B cell (primary cell): Measurements from ENCODE around the gene TAPBPL. TPM values are rescaled to one million over a fixed set of nuclear protein-coding genes. Genes with fewer than 3 reads are reported as not detected.
A peak's percentile ranks its signal among the peaks of the same experiment; 100 is the strongest.

Source experiments
- ATAC-seq: fragments of 200-7000 bp; cut with Tn5 transposase; one replicate; pipeline ENCODE4 v1.10.0; 2021; ENCODE audit warnings: low read depth, mild to moderate bottlenecking, moderate number of reproducible peaks, moderate library complexity
- CTCF ChIA-PET: fragments of 350-600 bp; sonication (Branson Sonifier 250); formaldehyde crosslinking; loops from one replicate; lab custom pipeline; 2021; ENCODE audit warnings: antibody characterized with exemption, inconsistent platforms; lab: Charles Lee
- POLR2A ChIA-PET: fragments of 350-600 bp; sonication (Branson Sonifier 250); formaldehyde crosslinking; loops from one replicate; lab custom pipeline; 2021; ENCODE audit warnings: antibody characterized with exemption; lab: Charles Lee
- DNase-seq: peaks from one replicate; pipeline ENCODE4 v3.0.0; 2013
- H2AFZ ChIP-seq: 2 replicates; pipeline ENCODE4 v1.6.1; 2012; ENCODE audit warnings: mild to moderate bottlenecking, low read depth, low read length; ENCODE audit not compliant: insufficient read depth, poor library complexity, severe bottlenecking
- H3K27ac ChIP-seq, 2 donors: 1 replicate in 1 of 2; 2 replicates in 1 of 2; pipeline ENCODE4 v1.5.1; 2012 to 2013; ENCODE audit warnings: low read length in 2 of 2, mild to moderate bottlenecking in 2 of 2, moderate library complexity in 1 of 2
- H3K27me3 ChIP-seq, 4 experiments: fragments of 200-600 bp in 1 of 4; sonication (generic) in 1 of 4; replicated peaks in 1 of 4; 1 replicate in 2 of 4; 2 replicates in 2 of 4; pipeline versions ENCODE4 v1.6.1 to v1.7.0; 2013 to 2016; ENCODE audit warnings: low read length in 3 of 4, mild to moderate bottlenecking in 2 of 4, mixed read lengths in 1 of 4, moderate library complexity in 1 of 4; ENCODE audit not compliant: insufficient read depth in 4 of 4, control insufficient read depth in 3 of 4; ENCODE audit errors: control extremely low read depth in 1 of 4
- H3K36me3 ChIP-seq, 2 experiments: replicated peaks in 1 of 2; 1 replicate in 1 of 2; 2 replicates in 1 of 2; pipeline versions ENCODE4 v1.6.1 to v1.7.1; 2013; ENCODE audit warnings: low read length in 1 of 2; ENCODE audit not compliant: insufficient read depth in 2 of 2, control insufficient read depth in 1 of 2; ENCODE audit errors: control extremely low read depth in 1 of 2, extremely low read depth in 1 of 2
- H3K4me1 ChIP-seq, 2 donors: fragments of 200-600 bp in 1 of 2; sonication (generic) in 1 of 2; 1 replicate in 1 of 2; 2 replicates in 1 of 2; pipeline versions ENCODE4 v1.5.1 to v1.6.1; 2013 to 2017; ENCODE audit warnings: low read length in 2 of 2; ENCODE audit not compliant: control insufficient read depth in 2 of 2, insufficient read depth in 2 of 2
- H3K4me2 ChIP-seq: replicated peaks from 2 replicates; pipeline ENCODE3; 2012; ENCODE audit warnings: mild to moderate bottlenecking, low read depth, low read length; ENCODE audit not compliant: poor library complexity, severe bottlenecking
- H3K4me3 ChIP-seq, 5 experiments: fragments of 200-600 bp in 1 of 5; sonication (generic) in 1 of 5; 1 replicate in 3 of 5; 2 replicates in 2 of 5; pipeline versions ENCODE4 v1.5.1 to v1.7.0; 2011 to 2016; ENCODE audit warnings: low read length in 4 of 5, mild to moderate bottlenecking in 4 of 5, low read depth in 2 of 5, control low read depth in 1 of 5, moderate library complexity in 1 of 5; ENCODE audit not compliant: insufficient read depth in 1 of 5; ENCODE audit errors: control extremely low read depth in 1 of 5, extremely low read depth in 1 of 5
- H3K79me2 ChIP-seq: fragments of 200-600 bp; sonication (generic); one replicate; pipeline ENCODE4 v1.6.0; 2016; ENCODE audit warnings: low read length; ENCODE audit not compliant: control insufficient read depth, insufficient read depth
- H3K9ac ChIP-seq: fragments of 200-600 bp; sonication (generic); 2 replicates; pipeline ENCODE4 v1.6.1; 2017; ENCODE audit warnings: mild to moderate bottlenecking, low read length, moderate library complexity
- H3K9me3 ChIP-seq, 3 donors: one replicate each; pipeline versions ENCODE4 v1.6.1 to v1.7.1; 2013; ENCODE audit warnings: low read length in 2 of 3; ENCODE audit not compliant: control insufficient read depth in 2 of 3, insufficient read depth in 1 of 3; ENCODE audit errors: control extremely low read depth in 1 of 3
- H4K20me1 ChIP-seq: 2 replicates; pipeline ENCODE4 v1.6.0; 2012; ENCODE audit warnings: mild to moderate bottlenecking, low read length; ENCODE audit not compliant: insufficient read depth, control insufficient read depth, poor library complexity, severe bottlenecking
- H3K27ac Mint-ChIP-seq: one replicate; pipeline ENCODE4 v1.8.0; 2021; ENCODE audit warnings: mixed read lengths
- H3K27me3 Mint-ChIP-seq: one replicate; pipeline ENCODE4 v1.8.0; 2021; ENCODE audit warnings: mixed read lengths
- H3K4me1 Mint-ChIP-seq: one replicate; pipeline ENCODE4 v1.8.0; 2021; ENCODE audit warnings: mixed read lengths
- H3K4me3 Mint-ChIP-seq: one replicate; pipeline ENCODE4 v1.8.0; 2021; ENCODE audit warnings: mixed read lengths
- H3K9me3 Mint-ChIP-seq: one replicate; pipeline ENCODE4 v1.8.0; 2022; ENCODE audit warnings: mixed read lengths; ENCODE audit not compliant: insufficient read depth
- EZH2 ChIP-seq: IDR thresholded peaks from 2 replicates; pipeline ENCODE4 v1.6.1; 2012; ENCODE audit warnings: borderline replicate concordance, low read depth, mild to moderate bottlenecking, moderate library complexity, low read length; ENCODE audit not compliant: insufficient read depth, poor library complexity, severe bottlenecking
- WGBS: methylation state at CpG from one replicate; pipeline ENCODE4 v1.1.5; 2013; ENCODE audit warnings: missing lambda C conversion rate; ENCODE audit not compliant: insufficient coverage; 5-methylcytosine and 5-hydroxymethylcytosine counted together
- intact Hi-C: fragments of 100-400 bp; cut with micrococcal nuclease; formaldehyde crosslinking; loops from one replicate; pipeline ENCODE4 v1.10.0; 2022
- polyA plus RNA-seq: library from polyadenylated mRNA; depleted of rRNA; stranded (reverse); fragments of >200 nt; gene quantifications from 2 replicates; pipeline ENCODE4 v1.2.3, GENCODE V29; 2012
- total RNA-seq, 2 donors: library from RNA; stranded (reverse); fragments of 120-200 nt in 1 of 2; gene quantifications; 1 replicate in 1 of 2; 2 replicates in 1 of 2; pipeline versions ENCODE4 v1.2.3 to v1.2.4, GENCODE V29; 2013 to 2022
- TF ChIP-seq, protein P1 (sequence below): fragments of 200-600 bp; IDR thresholded peaks from one replicate; pipeline ENCODE4 v1.8.0; 2022; ENCODE audit warnings: antibody characterized with exemption, mild to moderate bottlenecking

The TAPBPL gene
- total and polyA plus RNA-seq, 2 donors (not counting 1 experiment from before 2014, with no cell fraction given), result 80.5 to 103 TPM

DNA sequence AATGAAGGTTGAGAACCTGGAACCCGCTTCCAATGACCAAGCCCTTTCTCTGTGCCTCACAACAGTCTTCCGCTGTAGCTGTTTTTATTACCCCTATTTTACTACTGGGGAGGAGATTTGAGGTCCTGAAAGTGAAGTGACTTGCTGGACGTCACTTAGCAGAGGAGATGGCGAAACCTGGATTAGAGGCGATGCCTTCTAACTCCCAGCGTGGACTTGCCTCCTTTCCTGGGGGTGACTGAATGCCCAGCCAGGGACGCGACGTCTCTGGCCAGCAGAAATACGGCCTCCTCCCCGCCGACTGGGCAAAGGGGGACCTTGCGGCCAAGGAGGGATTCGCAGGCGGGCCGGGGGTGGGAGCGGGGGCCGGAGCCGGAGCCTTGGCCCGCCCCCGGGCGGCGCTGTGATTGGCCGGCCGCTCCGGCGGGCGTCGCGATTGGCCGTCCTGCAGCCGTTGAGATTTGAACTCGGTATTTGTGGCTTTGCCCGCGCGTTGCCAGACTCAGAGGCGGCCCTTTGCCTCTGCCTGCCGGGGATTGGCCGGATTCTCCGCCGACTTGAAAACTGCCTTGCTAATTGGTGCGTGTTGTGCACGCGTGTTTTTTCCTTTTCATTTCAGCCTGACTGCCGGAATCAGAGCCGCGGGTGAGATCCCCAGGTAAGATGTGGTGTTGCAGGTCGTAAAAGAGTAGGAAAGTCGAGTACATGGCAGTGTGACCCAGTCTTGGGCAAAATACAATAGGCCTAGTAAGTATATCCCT is 41.8 kb downstream of the TAPBPL start, which contains the start of gene NCAPD2:
TSS of gene NCAPD2 (plus strand) at position 606 of the 761 bp plus-strand sequence. CDS start 997 bp downstream, outside the sequence.
- Mint-ChIP-seq H3K9me3 (no peaks in the 10 kb centered on the region), H3K27me3 (no peaks in the 10 kb centered on the region), H3K4me1 (peaks cover 31% of the 10 kb centered on the region), H3K27ac (peak within 1 kb of the TSS; percentile 95), H3K4me3 (peak within 1 kb of the TSS; percentile 98)
- no peaks in the 10 kb centered on the region for H4K20me1 ChIP-seq
- WGBS, result under 1% methylated on average over 47 of the region's 49 CpGs
- no peaks in the 10 kb centered on the region for H3K27me3 ChIP-seq
- no peak for TF ChIP-seq EZH2
- TF ChIP-seq, protein P1, sequence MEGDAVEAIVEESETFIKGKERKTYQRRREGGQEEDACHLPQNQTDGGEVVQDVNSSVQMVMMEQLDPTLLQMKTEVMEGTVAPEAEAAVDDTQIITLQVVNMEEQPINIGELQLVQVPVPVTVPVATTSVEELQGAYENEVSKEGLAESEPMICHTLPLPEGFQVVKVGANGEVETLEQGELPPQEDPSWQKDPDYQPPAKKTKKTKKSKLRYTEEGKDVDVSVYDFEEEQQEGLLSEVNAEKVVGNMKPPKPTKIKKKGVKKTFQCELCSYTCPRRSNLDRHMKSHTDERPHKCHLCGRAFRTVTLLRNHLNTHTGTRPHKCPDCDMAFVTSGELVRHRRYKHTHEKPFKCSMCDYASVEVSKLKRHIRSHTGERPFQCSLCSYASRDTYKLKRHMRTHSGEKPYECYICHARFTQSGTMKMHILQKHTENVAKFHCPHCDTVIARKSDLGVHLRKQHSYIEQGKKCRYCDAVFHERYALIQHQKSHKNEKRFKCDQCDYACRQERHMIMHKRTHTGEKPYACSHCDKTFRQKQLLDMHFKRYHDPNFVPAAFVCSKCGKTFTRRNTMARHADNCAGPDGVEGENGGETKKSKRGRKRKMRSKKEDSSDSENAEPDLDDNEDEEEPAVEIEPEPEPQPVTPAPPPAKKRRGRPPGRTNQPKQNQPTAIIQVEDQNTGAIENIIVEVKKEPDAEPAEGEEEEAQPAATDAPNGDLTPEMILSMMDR, result peak; percentile 22
- DNase-seq (peak; percentile 97), ATAC-seq (peak; percentile 86)
- H3K4me1 ChIP-seq, result peaks cover 22 to 27% of the 10 kb centered on the region in 2 donors
- intact Hi-C loops, result loop anchor here (1.0 kb wide), 4 partner anchors 23 to 67 kb away; partner anchors contain the start of genes GAPDH, IFFO1 and VAMP1
- peak within 1 kb of the TSS; percentile 96 for H2AFZ ChIP-seq
- H3K4me3 ChIP-seq, result peak within 1 kb of the TSS; percentile 68 to 100 (median 95)
- ChIA-PET POLR2A (interaction anchor here (0.6 to 4.8 kb wide), 14 partner anchors 10 to 452 kb away, joined by 3 to 46 read pairs (median 4); partner anchors contain the start of genes C12orf57, CD27, CDCA3 and GAPDH), CTCF (interaction anchor here (0.8 to 3.4 kb wide), 13 partner anchors 23 to 70 kb away, joined by 3 to 24 read pairs (median 4); partner anchors contain the start of gene VAMP1)
- peak within 1 kb of the TSS; percentile 94 for H3K9ac ChIP-seq
- no peaks in the 10 kb centered on the region for H3K9me3 ChIP-seq
- peaks cover 19% of the 10 kb centered on the region for H3K79me2 ChIP-seq
- H3K27ac ChIP-seq, result peak within 1 kb of the TSS; percentile 92 to 95
- peak within 1 kb of the TSS; percentile 89 for H3K4me2 ChIP-seq
- H3K36me3 ChIP-seq, result peaks cover 2 to 25% of the 10 kb centered on the region in 2 experiments
